NCI-H82 treated with DMSO at 0.1 percent for 48 hours (cell line): ENCODE data around the gene FN3K.

Source experiments
- DNase-seq: peaks from one replicate; lab custom pipeline; 2025; ENCODE audit not compliant: unreplicated experiment; lab: John Stamatoyannopoulos, UW

Gene FN3K

DNA sequence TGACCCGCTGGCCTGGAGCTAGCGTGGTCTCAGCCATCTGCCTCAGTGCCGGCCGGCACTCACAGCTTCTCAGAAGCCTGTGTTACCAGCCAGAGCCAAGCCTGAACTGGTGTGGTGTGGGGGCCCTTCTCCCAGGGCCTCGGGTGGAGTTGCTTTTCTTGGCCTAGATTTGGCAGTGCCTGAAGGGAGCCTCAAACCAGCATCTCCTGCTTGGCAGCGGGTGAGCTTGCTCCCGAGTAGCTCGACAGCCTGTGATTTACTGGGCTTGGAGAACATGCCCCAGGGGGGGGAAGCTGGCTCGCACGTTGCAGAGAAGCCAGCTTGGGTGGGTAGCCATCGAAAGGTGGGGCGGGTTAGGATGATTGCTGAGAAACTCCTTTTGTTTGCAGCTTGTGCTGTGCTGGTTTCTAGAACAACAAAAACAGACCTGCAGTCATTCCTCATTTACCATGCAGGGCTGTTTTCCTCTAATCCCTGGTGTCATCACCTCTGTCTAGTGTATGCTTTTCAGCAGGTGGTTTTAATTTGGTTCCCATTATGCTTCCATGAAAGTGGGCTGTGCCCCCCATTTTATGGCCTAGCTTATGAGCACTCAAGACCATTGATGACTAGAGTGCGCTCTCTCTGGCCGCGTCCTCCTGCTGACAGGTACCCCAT is 58.7 kb downstream of the FN3K start:
- no peak for DNase-seq

DNA sequence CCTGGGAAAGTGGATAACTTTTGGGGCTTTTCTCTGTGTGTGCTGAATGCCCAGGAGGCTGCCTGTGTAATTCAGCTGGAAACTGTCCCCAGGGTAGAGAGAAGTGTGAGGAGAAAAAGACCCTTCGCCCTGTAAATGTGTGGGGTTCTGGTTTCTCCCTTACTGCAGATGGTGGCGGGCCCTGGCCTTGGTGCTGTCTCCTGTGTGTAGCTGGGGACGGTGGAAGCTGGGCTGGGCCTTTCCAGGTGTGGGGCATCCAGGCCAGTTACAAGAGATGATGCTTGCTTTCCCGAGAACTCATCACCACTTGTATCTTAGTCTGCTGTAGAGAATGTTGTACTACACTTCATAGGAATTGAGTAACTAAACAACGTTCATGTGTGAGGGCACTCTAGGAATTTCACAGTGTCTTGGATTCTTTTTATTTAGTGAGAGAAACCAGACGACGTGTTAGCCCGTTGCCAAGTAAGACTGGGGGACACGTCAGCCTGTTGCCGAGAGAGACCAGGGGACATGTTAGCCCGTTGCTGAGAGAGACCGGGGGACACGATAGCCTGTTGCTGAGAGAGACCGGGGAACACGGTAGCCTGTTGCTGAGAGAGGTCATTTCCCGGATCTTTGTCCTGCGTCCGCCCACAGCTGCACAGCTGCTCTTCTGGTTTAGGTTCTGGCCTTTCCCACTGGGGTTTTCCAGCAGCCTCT is 59.5 kb downstream of the FN3K start:
- DNase-seq, result no peak

GRCh38 chr17:82795615-82796014 is 60.2 kb downstream of the FN3K start:
- DNase-seq, result no peak

DNA sequence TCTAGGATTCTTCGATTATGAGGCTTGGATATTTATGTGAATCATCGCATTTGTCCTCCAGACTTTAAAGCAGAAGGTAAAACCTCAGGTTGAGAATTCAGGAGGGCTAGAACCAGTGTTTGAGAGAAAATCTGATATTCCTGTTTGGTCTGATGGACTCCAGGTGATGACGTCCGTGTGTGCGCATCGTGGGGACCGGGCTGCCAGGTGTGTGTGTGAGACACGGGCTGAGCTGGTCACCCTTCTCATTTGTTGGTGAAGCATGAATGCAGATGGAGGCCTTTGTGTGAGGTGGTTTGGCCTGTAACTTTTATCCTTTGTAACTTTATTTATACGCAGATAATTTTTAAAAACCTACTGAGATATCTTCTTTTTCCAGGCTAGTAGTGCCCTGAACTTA is 61.6 kb downstream of the FN3K start:
- DNase-seq, result no peak

DNA sequence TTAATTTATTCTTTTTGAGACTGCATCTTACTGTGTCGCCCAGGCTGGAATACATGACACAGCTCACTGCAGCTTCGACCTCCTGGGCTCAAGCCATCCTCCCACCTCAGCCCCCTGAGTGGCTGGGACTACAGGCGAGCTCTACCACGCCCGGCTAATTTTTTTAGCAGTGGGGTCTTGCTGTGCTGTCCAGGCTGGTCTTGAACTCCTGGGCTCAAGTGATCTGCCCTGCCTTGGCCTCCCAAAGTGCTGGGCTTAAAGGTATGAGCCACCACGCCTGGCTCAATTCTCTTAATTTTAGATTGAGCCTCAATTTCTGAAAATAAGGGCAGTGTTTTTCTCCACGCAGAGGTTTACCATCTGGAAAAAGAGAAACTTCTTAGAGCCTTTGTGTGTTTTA is 63.3 kb downstream of the FN3K start:
- no peak for DNase-seq

GRCh38 chr17:82799591-82799990 is 64.2 kb downstream of the FN3K start:
- no peak for DNase-seq
